AG04449 (cell line): ENCODE data around the gene MITF.

Experiments
- CTCF ChIA-PET: fragments of 350-600 bp; formaldehyde crosslinking; extraction: SDS; loops from one replicate; lab custom pipeline; 2021; ENCODE audit warnings: antibody characterized with exemption; lab: Yijun Ruan, JAX
- POLR2A ChIA-PET: fragments of 400-600, 350-600 bp; formaldehyde crosslinking; extraction: SDS; loops from one replicate; lab custom pipeline; 2020; ENCODE audit warnings: antibody characterized with exemption, inconsistent platforms; lab: Yijun Ruan, JAX
- DNase-seq: peaks from one replicate; pipeline ENCODE4 v3.0.0-alpha.2; 2010; ENCODE audit warnings: low read depth, low spot score
- H3K4me3 ChIP-seq: 2 replicates; pipeline ENCODE4 v1.5.1; 2011; ENCODE audit warnings: low read depth, mild to moderate bottlenecking, control low read depth, low read length
- CTCF ChIP-seq: IDR thresholded peaks from one replicate; pipeline ENCODE4 v1.5.1; 2011; ENCODE audit warnings: mild to moderate bottlenecking, moderate library complexity, low read length, control low read depth, inconsistent platforms; ENCODE audit not compliant: insufficient read depth; ENCODE audit errors: missing control alignments

The MITF gene

GRCh38 chr3:69878254-69878653 lies 139.0 kb downstream of the MITF start:
- no peak for DNase-seq
- H3K4me3 ChIP-seq: no peak overlapping the region
- ChIA-PET CTCF (no interaction called here), POLR2A (no interaction called here)
- no peak for TF ChIP-seq CTCF

DNA sequence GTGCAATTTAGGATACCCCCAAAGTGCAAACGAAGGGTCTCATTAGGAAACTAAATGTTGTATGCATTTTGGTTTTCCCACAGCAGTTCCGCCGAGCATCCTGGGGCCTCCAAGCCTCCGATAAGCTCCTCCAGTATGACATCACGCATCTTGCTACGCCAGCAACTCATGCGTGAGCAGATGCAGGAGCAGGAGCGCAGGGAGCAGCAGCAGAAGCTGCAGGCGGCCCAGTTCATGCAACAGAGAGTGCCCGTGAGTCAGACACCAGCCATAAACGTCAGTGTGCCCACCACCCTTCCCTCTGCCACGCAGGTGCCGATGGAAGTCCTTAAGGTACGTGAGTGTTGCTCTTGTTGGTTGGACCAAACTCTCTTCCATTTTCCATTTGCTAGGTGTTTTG lies 139.8 kb downstream of the MITF start:
- ChIA-PET CTCF (interaction anchor here (1.1 kb wide), 1 partner anchor 12 kb away, joined by 7 read pairs; no protein-coding TSS in a partner anchor), POLR2A (no interaction called here)
- DNase-seq: no peak
- H3K4me3 ChIP-seq: no peak overlapping the region
- TF ChIP-seq CTCF: no peak

DNA sequence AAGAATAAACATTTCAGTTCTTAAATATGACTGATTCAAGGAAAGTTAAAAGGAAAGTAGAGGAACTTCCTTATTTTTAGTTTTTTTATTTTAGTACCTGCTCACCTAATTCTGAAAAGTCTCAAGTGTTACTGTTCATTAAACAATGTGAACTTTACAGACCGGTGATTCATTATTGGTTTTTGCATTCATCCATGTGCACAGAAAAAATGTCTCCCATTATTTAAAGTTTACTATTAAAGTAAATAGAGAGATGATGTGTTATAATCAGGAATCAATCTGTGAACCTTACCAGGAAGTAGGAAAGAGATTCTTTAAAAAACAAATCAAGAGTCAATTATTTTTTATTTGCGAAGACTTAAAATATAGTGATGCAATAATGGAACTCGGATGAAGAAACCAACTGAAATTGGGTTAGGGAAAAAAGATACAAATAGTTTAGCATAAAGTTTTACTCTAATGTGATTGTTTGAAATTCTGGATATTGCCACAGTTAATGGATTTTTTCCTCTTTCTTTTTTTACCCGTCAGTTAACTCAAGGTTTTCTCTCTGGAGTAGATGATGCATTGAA lies 140.9 kb downstream of the MITF start:
- DNase-seq: no peak
- TF ChIP-seq CTCF: no peak
- no peak overlapping the region for H3K4me3 ChIP-seq
- POLR2A ChIA-PET: no interaction called here
- CTCF ChIA-PET: interaction anchor here (1.1 to 1.2 kb wide), 2 partner anchors 12 to 13 kb away, joined by 3 to 7 read pairs; no protein-coding TSS in a partner anchor

DNA sequence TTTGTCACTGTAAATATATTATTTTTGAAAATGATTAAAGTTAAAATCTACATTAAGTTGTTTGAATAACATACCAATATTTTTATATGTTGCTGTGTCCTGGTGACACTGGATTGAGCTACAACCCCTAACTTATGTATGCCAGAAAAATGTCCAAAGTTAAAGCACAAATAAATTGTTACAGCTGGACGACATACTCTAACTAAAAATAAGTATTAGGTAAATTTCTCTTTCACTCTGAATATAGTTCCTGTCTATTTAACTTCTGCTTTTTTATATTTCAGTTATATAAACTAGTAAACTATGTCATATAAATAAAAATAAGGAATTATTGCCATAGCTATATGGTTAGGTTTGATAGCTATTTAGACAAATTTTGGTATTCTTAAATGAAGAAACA lies 141.8 kb downstream of the MITF start:
- H3K4me3 ChIP-seq: no peak overlapping the region
- CTCF ChIA-PET: interaction anchor here (1.2 kb wide), 1 partner anchor 11 kb away, joined by 3 read pairs; no protein-coding TSS in a partner anchor
- POLR2A ChIA-PET: no interaction called here
- TF ChIP-seq CTCF: no peak
- no peak for DNase-seq

GRCh38 chr3:69881756-69882428 lies 142.6 kb downstream of the MITF start:
- POLR2A ChIA-PET: no interaction called here
- DNase-seq: no peak
- TF ChIP-seq CTCF: no peak
- CTCF ChIA-PET: interaction anchor here (1.5 kb wide), 1 partner anchor 13 kb away, joined by 4 read pairs; no protein-coding TSS in a partner anchor
- H3K4me3 ChIP-seq: no peak overlapping the region

DNA sequence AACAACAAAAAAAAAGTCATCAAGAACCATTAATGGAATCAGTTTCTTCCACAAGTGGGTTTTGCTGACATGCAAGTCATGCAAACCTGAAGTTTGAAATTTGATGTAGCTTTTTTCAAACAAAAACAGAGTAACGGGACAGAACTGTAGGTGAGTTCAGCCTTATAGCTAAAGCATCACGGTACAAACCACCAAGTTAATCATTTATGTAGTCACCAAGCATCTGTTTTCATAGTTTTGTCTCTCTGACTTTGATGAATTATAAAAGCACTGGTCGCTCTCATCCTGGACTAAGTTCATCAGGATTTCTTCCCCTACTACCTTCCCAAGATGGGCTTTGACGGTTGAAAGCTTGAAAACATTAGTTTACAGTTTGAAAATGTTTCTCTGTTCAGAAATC lies 143.3 kb downstream of the MITF start:
- ChIA-PET CTCF (interaction anchor here (1.5 kb wide), 1 partner anchor 14 kb away, joined by 4 read pairs; no protein-coding TSS in a partner anchor), POLR2A (no interaction called here)
- DNase-seq: no peak
- TF ChIP-seq CTCF: no peak
- no peak overlapping the region for H3K4me3 ChIP-seq
